ACC112 (cell line): ENCODE results near the gene C4orf54.

Experiments
- H2AFZ ChIP-seq: fragments of 200-600 bp; sonication (generic); one replicate; pipeline ENCODE4 v1.6.0; 2017; ENCODE audit warnings: antibody characterized with exemption, low read length; ENCODE audit not compliant: unreplicated experiment
- H3K27ac ChIP-seq: fragments of 200-600 bp; sonication (generic); 2 replicates; pipeline ENCODE4 v1.5.1; 2014; ENCODE audit warnings: low read depth, mild to moderate bottlenecking, antibody characterized with exemption, low read length, moderate library complexity
- H3K27me3 ChIP-seq: fragments of 200-600 bp; sonication (generic); 2 replicates; pipeline ENCODE4 v1.6.1; 2014; ENCODE audit warnings: mild to moderate bottlenecking, antibody characterized with exemption, low read length, moderate library complexity, mixed read lengths; ENCODE audit not compliant: insufficient read depth
- H3K36me3 ChIP-seq: fragments of 200-600 bp; sonication (generic); 2 replicates; pipeline ENCODE4 v1.6.1; 2016; ENCODE audit warnings: mild to moderate bottlenecking, antibody characterized with exemption, low read length, moderate library complexity, mixed read lengths; ENCODE audit not compliant: insufficient read depth
- H3K4me1 ChIP-seq: fragments of 200-600 bp; sonication (generic); one replicate; pipeline ENCODE4 v1.6.1; 2016; ENCODE audit warnings: low read length, mixed read lengths; ENCODE audit not compliant: insufficient read depth, unreplicated experiment, control insufficient read depth
- H3K4me3 ChIP-seq: fragments of 200-600 bp; sonication (generic); 2 replicates; pipeline ENCODE4 v1.5.1; 2014; ENCODE audit warnings: mild to moderate bottlenecking, low read depth, low read length
- H3K79me2 ChIP-seq: fragments of 200-600 bp; sonication (generic); one replicate; pipeline ENCODE4 v1.6.0; 2016; ENCODE audit warnings: low read length; ENCODE audit not compliant: control insufficient read depth, unreplicated experiment, insufficient read depth

Gene C4orf54

DNA sequence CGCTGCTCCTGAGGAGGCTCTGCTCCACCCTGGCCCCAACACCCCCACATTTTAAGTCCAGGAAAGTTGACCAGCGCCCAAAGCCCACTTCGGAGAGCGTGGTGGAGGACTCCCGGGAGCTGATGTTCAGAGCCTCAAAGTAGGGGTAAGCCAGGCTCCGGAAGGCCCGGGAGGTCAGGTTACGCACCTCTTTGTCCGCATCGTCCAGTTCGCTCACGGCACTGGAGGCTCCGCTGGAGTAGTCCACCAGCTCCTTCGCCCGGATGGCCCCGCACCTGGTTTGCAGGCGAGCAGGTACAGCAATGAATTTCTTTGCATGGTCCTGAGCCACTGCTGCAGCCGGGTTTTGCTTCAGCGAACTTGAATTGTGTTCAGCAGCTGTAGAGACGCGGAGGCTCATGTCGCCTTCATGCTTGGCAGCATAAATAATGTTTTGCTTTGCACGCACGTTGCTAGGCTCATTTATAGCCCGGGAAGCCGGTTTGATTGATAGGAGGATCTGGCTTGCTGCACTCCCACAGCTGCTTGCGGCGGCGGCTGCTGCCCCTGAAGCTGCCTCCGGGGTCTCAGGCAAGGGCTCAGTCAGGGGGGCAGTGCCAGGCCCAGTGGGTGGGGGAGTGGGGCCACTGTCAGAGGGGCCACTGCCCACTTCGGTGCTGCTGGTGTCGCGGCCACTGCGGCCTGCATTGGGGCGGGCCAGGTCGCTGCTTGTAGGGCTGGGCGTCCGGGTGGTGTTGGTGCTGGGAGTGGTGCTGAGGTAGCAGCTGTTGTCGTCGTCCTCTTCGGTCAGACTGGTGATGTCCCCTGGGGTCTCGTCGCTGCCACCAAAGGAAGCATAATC lies 4.8 kb downstream of the C4orf54 start:
- Histone ChIP-seq H3K79me2 (no peaks in the 10 kb centered on the region), H3K4me1 (peaks cover 11% of the 10 kb centered on the region), H3K27ac (no peak overlapping the region)

DNA sequence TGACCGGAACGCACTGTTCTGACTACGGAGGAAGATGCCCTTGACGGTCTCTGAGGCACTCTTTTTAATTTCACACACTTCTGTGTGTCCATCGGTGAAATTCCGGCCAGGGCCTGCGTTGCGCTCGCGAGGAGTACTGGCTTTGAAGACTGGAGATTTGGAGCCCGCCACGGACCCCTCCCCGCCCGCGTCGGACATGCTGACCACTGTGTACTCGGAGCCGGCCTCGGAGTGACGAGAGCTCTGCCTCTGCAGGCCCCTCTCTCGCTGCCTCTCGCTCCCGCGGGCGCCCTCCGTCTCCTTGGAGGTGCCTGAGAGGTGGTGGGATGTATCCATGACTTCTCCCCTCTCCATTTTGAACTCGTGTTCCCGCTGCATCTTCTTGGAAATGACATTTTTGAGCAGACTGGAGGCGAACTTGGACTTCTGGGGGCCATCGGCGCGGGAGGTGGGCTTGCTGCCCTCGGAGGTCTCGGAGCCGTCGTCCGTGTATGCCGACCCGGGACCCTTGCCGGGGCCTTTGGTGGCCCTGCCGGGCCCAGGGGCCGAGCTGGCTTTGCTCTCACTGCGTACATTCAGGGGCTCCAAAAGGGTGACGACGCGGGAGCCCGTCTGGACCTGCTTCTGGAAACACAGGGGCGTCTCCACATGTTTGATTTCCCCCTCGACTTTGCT lies 5.7 kb downstream of the C4orf54 start:
- H3K79me2 ChIP-seq, result no peaks in the 10 kb centered on the region
- no peaks in the 10 kb centered on the region for H3K27me3 ChIP-seq
- no peak overlapping the region for H3K27ac ChIP-seq
- no peak overlapping the region for H2AFZ ChIP-seq
- no peaks in the 10 kb centered on the region for H3K36me3 ChIP-seq
- H3K4me3 ChIP-seq, result no peak overlapping the region
- H3K4me1 ChIP-seq, result peaks cover 11% of the 10 kb centered on the region

More for the DNA sequence above, 4.8 kb downstream of the C4orf54 start:
- no peaks in the 10 kb centered on the region for H3K36me3 ChIP-seq
- no peaks in the 10 kb centered on the region for H3K27me3 ChIP-seq
- H2AFZ ChIP-seq, result no peak overlapping the region
- H3K4me3 ChIP-seq, result no peak overlapping the region

DNA sequence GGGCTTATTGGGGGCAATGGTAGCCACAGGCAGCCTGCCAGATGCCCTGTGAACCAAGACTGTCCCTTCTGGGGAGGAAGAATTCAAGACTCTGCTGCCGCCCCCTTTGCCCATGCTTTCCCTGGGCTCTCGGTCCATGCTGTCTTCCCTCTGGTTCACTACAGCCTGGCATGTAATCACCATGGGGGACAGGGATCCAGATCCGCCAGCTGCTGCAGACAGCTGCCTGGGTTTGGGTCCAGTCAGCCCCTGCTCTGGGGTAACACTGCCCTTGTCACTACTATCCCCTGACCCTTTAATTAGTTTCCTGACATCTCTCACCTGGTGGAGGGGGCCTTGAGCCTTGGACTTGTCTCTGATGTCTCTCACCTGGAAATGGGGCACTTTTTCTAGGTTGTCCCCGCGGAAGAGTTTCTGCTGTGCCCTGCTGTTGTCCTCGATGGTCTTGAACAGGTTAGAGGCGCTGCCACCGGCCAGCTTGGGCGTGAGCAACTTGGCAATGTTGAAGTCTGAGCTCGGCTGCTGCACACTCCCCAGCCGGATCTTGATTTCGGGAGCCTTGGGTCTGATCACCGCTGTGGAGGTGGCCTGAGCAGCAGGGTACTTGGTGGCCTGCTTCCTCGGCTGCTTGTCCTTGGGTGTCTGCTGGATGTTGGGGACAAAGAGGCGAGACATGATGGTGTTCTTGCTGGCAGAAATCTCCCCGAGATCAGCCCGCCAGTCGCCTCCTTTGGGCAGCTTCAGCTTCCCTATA lies 6.4 kb downstream of the C4orf54 start:
- Histone ChIP-seq H3K36me3 (no peaks in the 10 kb centered on the region), H3K27me3 (no peaks in the 10 kb centered on the region), H3K4me3 (no peak overlapping the region)

DNA sequence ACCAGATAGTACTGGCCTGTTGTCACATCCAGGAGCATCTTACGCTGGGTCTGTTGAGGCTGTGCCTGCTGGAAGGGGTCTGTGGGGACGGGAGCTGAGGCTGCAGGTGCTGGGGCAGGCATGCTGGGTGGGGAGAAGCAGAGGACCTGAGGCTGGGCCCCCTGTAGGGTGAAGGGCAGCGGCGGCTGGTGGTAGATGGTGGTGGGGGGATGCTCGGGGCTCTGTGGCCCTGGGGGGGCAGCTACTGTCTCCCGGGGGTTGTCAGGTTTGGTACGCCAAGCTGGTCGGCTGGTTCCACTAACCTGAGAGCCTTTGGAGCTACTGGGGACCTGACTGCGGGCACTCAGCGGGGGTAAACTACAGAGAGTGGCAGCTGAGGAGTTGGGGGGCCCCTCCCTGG lies 7.8 kb downstream of the C4orf54 start:
- peaks cover 2% of the 10 kb centered on the region for H3K4me1 ChIP-seq

More for the DNA sequence above, 6.4 kb downstream of the C4orf54 start:
- no peak overlapping the region for H3K27ac ChIP-seq
- H2AFZ ChIP-seq, result no peak overlapping the region
- H3K79me2 ChIP-seq, result no peaks in the 10 kb centered on the region
- H3K4me1 ChIP-seq, result peaks cover 11% of the 10 kb centered on the region

DNA sequence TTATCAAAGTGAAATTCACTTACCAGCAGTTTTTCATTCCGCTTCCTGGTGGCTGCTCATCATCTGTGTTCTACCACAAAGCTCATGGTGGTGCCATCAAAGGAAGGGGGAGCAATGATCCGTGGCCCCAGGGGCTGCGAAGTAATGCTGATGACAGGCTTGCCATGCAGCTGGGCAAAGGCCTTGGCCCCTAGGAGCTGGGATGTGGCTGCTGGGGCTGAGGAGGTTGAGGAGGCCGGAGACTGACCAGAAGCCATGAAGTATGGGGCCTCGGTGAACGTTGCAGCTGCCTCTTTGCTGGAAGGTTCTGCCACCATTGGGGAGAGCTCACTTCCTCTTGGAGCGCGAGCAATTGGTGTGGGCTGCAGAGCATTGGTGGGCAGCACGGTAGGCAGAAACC lies 8.4 kb downstream of the C4orf54 start:
- Histone ChIP-seq H2AFZ (no peak overlapping the region), H3K36me3 (no peaks in the 10 kb centered on the region), H3K4me1 (no peaks in the 10 kb centered on the region), H3K27me3 (no peaks in the 10 kb centered on the region), H3K27ac (no peak overlapping the region), H3K79me2 (no peaks in the 10 kb centered on the region), H3K4me3 (no peak overlapping the region)

More for the DNA sequence above, 7.8 kb downstream of the C4orf54 start:
- no peaks in the 10 kb centered on the region for H3K36me3 ChIP-seq
- no peaks in the 10 kb centered on the region for H3K79me2 ChIP-seq
- no peak overlapping the region for H3K4me3 ChIP-seq
- no peaks in the 10 kb centered on the region for H3K27me3 ChIP-seq
- no peak overlapping the region for H3K27ac ChIP-seq
- H2AFZ ChIP-seq, result no peak overlapping the region

DNA sequence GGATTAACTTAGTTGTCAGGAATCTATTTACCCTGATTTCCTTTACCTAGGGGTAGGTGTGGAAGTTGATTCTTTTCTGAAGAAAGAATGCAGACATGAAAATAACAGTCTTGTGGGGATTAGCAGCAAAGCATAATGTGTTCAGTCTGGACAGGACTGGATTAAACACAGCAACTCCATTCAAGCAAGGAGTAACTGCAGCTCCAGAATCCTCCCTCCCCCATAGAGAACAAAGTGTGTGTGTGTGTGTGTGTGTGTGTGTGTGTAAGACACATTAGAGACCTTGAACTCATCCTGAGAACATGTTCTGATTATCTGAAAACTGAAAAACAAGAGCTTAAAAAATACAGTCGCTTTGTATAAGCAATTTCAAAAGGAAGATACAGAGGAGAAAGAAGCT lies 9.3 kb downstream of the C4orf54 start:
- no peak overlapping the region for H3K4me3 ChIP-seq
- no peaks in the 10 kb centered on the region for H3K4me1 ChIP-seq
- no peaks in the 10 kb centered on the region for H3K79me2 ChIP-seq
- no peaks in the 10 kb centered on the region for H3K27me3 ChIP-seq
- no peak overlapping the region for H2AFZ ChIP-seq
- no peak overlapping the region for H3K27ac ChIP-seq
- H3K36me3 ChIP-seq, result no peaks in the 10 kb centered on the region

DNA sequence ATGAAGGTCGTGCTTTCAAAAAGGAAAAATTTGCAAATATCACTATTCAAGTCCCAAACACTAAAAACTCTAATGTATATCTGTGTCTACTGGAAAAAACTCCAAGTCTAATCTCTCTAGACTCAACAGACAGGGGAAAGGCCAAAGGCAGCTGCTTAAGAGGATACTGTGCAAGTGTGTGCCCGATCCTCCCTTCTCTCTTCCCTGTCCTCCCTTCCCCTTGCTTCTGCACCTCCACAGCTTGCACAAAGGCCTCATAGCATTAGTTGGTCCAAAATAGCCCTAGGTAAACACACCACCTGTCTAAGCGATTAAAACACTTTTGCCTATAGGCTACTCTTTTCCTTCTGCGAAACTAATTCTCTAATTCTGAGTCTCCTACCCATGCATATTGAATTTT lies 10.6 kb downstream of the C4orf54 start:
- Histone ChIP-seq H3K4me1 (no peaks in the 10 kb centered on the region), H3K79me2 (no peaks in the 10 kb centered on the region), H2AFZ (no peak overlapping the region), H3K27me3 (no peaks in the 10 kb centered on the region), H3K36me3 (no peaks in the 10 kb centered on the region), H3K4me3 (no peak overlapping the region), H3K27ac (no peak overlapping the region)

DNA sequence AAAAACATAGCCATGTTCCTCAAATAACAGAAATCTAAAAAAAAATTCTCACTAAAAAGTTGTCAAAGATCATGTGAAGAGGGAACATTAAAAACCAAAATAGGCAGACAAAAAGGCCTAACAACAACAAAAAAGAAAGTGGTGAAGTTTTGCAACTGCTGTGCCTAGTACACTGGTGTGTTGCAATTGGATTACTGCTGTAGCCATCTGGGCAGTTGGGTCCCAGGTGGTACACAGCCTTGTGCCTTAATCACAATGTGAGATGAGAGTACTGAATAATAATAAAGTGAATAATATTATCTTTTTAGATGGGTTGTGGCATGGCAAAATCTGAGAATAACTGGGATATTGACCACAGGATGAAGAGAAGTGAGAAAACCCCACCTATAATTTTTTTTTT lies 12.0 kb downstream of the C4orf54 start:
- Histone ChIP-seq H3K36me3 (no peaks in the 10 kb centered on the region), H3K4me3 (no peak overlapping the region), H3K27me3 (no peaks in the 10 kb centered on the region), H2AFZ (no peak overlapping the region), H3K4me1 (no peaks in the 10 kb centered on the region), H3K79me2 (no peaks in the 10 kb centered on the region), H3K27ac (no peak overlapping the region)

DNA sequence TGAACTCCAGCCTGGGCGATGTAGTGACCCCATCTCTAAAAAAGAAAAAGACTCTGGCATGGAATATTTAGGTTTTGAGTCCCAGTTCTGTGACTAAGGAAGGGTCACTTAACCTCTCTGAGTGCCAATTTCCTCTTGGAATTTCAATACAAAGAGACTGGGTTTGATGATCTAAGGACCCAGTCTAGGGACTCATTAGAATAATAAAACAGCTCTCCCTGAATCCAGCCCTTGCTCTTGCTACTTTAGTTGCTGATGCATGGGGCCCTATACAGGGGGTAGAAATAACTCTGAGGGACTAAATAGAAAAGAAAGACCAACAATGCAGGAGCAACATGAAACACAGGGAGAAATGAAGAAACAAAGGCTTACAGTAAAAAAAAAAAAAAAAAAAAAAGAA lies 12.6 kb downstream of the C4orf54 start:
- H3K27me3 ChIP-seq, result no peaks in the 10 kb centered on the region
- no peak overlapping the region for H2AFZ ChIP-seq
- no peak overlapping the region for H3K4me3 ChIP-seq

DNA sequence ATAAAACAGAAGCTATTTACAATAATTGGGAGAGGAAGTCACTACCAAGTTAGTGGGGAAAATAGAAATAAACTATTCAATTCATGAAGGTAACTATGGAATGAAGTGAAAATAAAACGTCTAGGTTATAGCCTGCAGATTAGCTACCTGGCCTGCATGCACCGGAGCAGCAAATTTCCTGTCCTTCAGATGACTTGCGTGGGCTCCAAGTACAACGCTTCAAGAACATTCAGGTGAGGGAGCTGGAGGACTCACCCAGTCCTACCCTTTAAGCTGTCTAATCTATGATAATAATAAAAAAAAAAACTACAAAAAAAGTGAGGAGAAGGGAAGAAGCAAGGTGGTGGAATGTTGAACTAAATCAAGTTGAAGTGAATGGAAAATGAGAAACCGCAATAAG lies 13.2 kb downstream of the C4orf54 start:
- no peaks in the 10 kb centered on the region for H3K27me3 ChIP-seq
- no peak overlapping the region for H3K4me3 ChIP-seq
- H3K79me2 ChIP-seq, result no peaks in the 10 kb centered on the region
- no peak overlapping the region for H2AFZ ChIP-seq
- H3K4me1 ChIP-seq, result no peaks in the 10 kb centered on the region
- no peaks in the 10 kb centered on the region for H3K36me3 ChIP-seq
- no peak overlapping the region for H3K27ac ChIP-seq

More for the DNA sequence above, 12.6 kb downstream of the C4orf54 start:
- Histone ChIP-seq H3K27ac (no peak overlapping the region), H3K36me3 (no peaks in the 10 kb centered on the region), H3K79me2 (no peaks in the 10 kb centered on the region), H3K4me1 (no peaks in the 10 kb centered on the region)
